ENCODE data around the gene FRS3. TPM values are rescaled to one million over a fixed set of nuclear protein-coding genes. Genes with fewer than 3 reads are reported as not detected.

The FRS3 gene
- total and polyA plus RNA-seq, 8 donors, result 0.29 to 22.2 (median 3.6) TPM

DNA sequence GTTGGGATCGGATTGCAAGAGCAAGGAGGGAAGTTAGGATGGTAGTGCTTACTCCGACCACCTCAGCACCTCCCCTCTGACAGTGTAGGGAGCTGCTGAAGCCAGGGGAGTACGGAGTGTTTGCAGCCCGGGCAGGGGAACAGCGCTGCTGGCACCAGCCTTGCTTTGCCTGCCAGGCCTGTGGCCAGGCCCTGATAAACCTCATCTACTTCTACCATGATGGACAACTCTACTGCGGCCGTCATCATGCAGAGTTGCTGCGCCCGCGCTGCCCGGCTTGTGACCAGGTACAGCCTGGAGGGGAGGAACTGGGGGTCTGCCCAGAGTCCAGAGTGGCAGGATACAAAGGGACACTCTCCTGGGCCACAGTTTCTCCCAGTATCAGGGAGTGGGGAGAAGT lies 5.6 kb upstream of the FRS3 start:
- 38 to 70% (median 57%) methylated on average over 10 to 11 of the region's 11 CpGs for WGBS, 5 donors
- H3K4me1 ChIP-seq, result peaks cover 48 to 74% (median 73%) of the 10 kb centered on the region in 4 donors
- peaks cover 12 to 17% (median 15%) of the 10 kb centered on the region in 4 donors for H3K36me3 ChIP-seq
- H3K9me3 ChIP-seq, result no peaks in the 10 kb centered on the region
- H3K27ac ChIP-seq, result peak overlapping the region; percentile 68 to 96 (median 95)
- intact Hi-C loops (cut with DNase I; ENCODE audit: low total_unique reads), result loop anchor here (10.0 kb wide), 1 partner anchor 260 kb away; no protein-coding TSS in a partner anchor
- peak in 1 of 2 donors; percentile 57 for DNase-seq
- TF ChIP-seq, protein P1, sequence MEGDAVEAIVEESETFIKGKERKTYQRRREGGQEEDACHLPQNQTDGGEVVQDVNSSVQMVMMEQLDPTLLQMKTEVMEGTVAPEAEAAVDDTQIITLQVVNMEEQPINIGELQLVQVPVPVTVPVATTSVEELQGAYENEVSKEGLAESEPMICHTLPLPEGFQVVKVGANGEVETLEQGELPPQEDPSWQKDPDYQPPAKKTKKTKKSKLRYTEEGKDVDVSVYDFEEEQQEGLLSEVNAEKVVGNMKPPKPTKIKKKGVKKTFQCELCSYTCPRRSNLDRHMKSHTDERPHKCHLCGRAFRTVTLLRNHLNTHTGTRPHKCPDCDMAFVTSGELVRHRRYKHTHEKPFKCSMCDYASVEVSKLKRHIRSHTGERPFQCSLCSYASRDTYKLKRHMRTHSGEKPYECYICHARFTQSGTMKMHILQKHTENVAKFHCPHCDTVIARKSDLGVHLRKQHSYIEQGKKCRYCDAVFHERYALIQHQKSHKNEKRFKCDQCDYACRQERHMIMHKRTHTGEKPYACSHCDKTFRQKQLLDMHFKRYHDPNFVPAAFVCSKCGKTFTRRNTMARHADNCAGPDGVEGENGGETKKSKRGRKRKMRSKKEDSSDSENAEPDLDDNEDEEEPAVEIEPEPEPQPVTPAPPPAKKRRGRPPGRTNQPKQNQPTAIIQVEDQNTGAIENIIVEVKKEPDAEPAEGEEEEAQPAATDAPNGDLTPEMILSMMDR (IDR thresholded peaks at IDR 0.05), result no peak
- TF ChIP-seq POLR2AphosphoS5 (IDR thresholded peaks at IDR 0.05) (no peak), POLR2A (IDR thresholded peaks at IDR 0.05) (no peak), EP300 (IDR thresholded peaks at IDR 0.05) (no peak)
- peak overlapping the region in 2 of 4 donors; percentile 91 to 98 for H3K4me3 ChIP-seq
- H3K27me3 ChIP-seq, result no peaks in the 10 kb centered on the region

DNA sequence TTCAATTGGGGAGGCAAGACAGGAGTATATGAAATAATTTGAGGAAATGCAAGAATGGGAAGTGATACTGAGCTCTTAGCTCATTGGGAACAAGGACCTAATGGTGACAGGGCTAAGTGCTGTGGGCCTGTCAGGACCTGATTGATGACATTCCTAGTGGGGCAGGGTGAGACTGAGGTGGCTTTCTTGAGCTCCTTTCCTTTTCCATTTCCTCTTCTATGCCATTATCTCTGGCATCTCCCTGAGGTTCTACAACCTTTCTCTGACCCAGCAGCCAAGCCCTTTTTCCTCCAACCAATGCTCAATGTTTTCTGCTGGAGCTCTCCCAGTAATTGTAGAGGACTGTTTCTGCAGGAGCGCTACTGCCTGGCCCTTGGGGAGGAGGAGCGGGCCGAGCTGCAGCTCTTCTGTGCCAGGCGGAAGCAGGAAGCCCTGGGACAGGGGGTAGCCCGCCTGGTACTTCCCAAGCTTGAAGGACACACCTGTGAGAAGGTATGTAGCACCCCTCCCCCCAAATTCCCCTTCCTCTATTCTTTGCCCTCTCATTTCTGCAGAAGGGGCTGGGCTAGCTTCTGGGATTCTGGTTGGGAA lies 5.0 kb upstream of the FRS3 start:
- H3K9me3 ChIP-seq, result no peaks in the 10 kb centered on the region
- WGBS, 5 donors, result 9 to 76% (median 46%) methylated on average over 5 of the region's 5 CpGs
- H3K4me3 ChIP-seq, result peak overlapping the region in 2 of 4 donors; percentile 91 to 98
- TF ChIP-seq, protein P1 (IDR thresholded peaks at IDR 0.05), result no peak
- TF ChIP-seq EP300 (IDR thresholded peaks at IDR 0.05) (no peak), POLR2A (IDR thresholded peaks at IDR 0.05) (no peak), POLR2AphosphoS5 (IDR thresholded peaks at IDR 0.05) (peak in 1 of 3 donors; percentile 51)
- H3K4me1 ChIP-seq, result peaks cover 48 to 78% (median 70%) of the 10 kb centered on the region in 4 donors
- H3K36me3 ChIP-seq, result peaks cover 8 to 11% (median 10%) of the 10 kb centered on the region in 4 donors
- peak; percentile 69 to 84 for DNase-seq
- no peaks in the 10 kb centered on the region for H3K27me3 ChIP-seq
- H3K27ac ChIP-seq, result peak overlapping the region; percentile 68 to 96 (median 95)
- intact Hi-C loops (cut with DNase I; ENCODE audit: low total_unique reads), result loop anchor here (10.0 kb wide), 1 partner anchor 260 kb away; no protein-coding TSS in a partner anchor

DNA sequence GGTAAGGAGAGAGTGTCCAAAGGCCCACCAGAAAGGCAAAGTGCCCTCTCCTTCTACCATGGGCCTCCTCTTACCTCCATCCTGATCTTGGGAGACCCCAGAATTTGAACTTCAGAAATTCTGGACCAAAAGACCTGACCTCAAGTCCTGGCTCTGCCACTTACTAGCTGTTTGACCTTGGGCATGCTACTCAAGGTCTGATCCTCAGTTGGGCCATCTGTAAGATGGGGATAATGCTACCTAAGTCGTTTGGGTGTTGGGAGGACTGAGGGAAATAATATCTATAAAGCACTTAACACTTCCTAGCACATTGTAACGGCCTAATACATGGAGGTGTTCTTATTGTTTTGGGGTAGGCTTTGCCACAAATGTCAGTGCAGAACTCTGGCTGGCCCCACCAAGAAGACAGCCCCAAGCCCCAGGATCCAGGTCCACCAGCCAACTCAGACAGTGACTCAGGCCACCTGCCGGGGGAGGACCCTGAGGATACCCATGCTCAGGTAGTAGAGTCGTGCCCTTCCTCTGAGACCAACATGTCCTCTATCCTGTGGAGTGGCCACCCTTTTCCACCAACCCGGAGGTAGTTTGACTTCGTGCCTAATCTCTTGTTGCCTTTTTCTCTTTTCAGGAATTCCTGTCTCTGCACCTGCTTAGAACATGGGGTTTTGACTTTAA lies 3.5 kb upstream of the FRS3 start:
- WGBS, 5 donors, result 73 to 79% (median 79%) methylated on average over 6 of the region's 6 CpGs
- intact Hi-C loops (cut with DNase I; ENCODE audit: low total_unique reads), result loop anchor here (10.0 kb wide), 1 partner anchor 262 kb away; no protein-coding TSS in a partner anchor

DNA sequence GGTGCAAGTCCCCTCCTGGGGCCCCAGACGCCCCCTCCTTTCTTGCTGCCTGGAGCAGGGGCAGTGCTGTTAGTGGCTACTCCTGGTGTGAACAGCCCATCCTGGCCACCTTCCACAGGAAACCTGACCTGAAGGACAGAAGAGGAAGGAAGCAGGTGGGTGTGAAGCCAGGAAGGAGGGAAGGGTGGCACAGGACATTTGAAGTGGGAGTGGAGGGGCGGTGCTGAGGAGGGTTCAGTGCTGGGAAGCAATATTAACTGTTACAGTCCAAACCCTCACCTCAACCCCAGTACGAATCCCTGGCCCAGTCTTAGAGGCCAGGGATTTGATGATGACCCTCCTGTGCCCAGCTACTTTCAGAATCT lies 1.6 kb upstream of the FRS3 start:
- H3K4me3 ChIP-seq, result peak overlapping the region; percentile 67 to 91 (median 70)
- WGBS, 5 donors, result 12 to 18% (median 15%) methylated on average over 2 to 3 of the region's 3 CpGs

More for the DNA sequence above, 3.5 kb upstream of the FRS3 start:
- peaks cover 45 to 76% (median 69%) of the 10 kb centered on the region in 4 donors for H3K4me1 ChIP-seq
- H3K27me3 ChIP-seq, result no peaks in the 10 kb centered on the region
- no peaks in the 10 kb centered on the region for H3K36me3 ChIP-seq
- H3K4me3 ChIP-seq, result no peak overlapping the region
- peak overlapping the region in 4 of 5 donors; percentile 14 to 96 (median 96) for H3K27ac ChIP-seq
- no peak for DNase-seq
- H3K9me3 ChIP-seq, result no peaks in the 10 kb centered on the region
- TF ChIP-seq POLR2AphosphoS5 (IDR thresholded peaks at IDR 0.05) (no peak), POLR2A (IDR thresholded peaks at IDR 0.05) (no peak), EP300 (IDR thresholded peaks at IDR 0.05) (no peak)
- TF ChIP-seq, protein P1 (IDR thresholded peaks at IDR 0.05), result no peak

More for the DNA sequence above, 1.6 kb upstream of the FRS3 start:
- peak in 1 of 2 donors; percentile 59 for DNase-seq
- no peak for TF ChIP-seq POLR2AphosphoS5 (IDR thresholded peaks at IDR 0.05)
- TF ChIP-seq, protein P1 (IDR thresholded peaks at IDR 0.05), result no peak
- no peak for TF ChIP-seq EP300 (IDR thresholded peaks at IDR 0.05)
- TF ChIP-seq POLR2A (IDR thresholded peaks at IDR 0.05), result no peak
- Histone ChIP-seq H3K4me1 (peaks cover 45 to 89% (median 68%) of the 10 kb centered on the region in 4 donors), H3K9me3 (no peaks in the 10 kb centered on the region), H3K27ac (peak overlapping the region; percentile 82 to 94 (median 90)), H3K27me3 (no peaks in the 10 kb centered on the region), H3K36me3 (peaks cover 0 to 11% (median 10%) of the 10 kb centered on the region in 4 donors)
- intact Hi-C loops (cut with DNase I; ENCODE audit: low total_unique reads), result loop anchor here (10.0 kb wide), 1 partner anchor 263 kb away; no protein-coding TSS in a partner anchor
